ENCODE data around the gene EHMT1.
"Not testable (repeated sequence)": the region's sequence is repeated elsewhere in the genome, so short reads cannot be mapped to it uniquely, and the experiment has no call there.

The EHMT1 gene

DNA sequence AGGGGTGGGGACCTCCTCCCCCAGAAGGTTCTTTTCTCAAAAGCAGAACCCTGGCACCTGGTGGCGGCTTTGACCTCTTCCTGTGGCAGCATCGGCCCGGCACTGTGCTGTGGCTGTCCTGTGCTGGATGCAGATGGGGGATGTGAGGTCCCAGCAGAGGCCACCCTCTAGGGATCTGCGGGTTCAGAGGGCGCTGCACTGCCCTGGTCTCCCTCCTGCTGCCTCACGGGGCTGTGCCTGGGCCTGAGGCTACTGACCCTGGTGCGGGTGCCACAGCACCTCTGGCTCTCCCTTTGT, 182.2 kb downstream of the EHMT1 start:
- FAIRE-seq, result no peak
- DNase-seq (ENCODE audit: low spot score), result no peak

DNA sequence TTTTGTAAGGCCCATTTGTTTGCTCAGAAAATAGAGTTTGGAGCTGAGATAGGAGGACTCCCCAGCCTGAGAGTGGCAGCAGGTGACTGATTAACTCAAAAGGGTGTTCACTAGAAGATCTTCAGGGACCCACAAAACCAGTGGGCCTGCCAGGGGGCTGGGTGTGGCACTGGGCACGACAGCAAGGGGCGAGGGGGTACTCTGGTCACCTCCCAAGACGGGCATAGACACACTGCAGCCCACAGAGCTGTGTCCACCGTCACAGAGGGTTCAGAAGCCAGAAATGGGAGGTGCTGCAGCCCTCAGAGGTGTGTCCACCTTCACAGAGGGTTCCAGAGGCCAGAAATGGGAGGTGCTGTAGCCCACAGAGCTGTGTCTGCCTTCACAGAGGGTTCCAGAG, 183.2 kb downstream of the EHMT1 start:
- FAIRE-seq (no peak), DNase-seq (ENCODE audit: low spot score) (no peak)

DNA sequence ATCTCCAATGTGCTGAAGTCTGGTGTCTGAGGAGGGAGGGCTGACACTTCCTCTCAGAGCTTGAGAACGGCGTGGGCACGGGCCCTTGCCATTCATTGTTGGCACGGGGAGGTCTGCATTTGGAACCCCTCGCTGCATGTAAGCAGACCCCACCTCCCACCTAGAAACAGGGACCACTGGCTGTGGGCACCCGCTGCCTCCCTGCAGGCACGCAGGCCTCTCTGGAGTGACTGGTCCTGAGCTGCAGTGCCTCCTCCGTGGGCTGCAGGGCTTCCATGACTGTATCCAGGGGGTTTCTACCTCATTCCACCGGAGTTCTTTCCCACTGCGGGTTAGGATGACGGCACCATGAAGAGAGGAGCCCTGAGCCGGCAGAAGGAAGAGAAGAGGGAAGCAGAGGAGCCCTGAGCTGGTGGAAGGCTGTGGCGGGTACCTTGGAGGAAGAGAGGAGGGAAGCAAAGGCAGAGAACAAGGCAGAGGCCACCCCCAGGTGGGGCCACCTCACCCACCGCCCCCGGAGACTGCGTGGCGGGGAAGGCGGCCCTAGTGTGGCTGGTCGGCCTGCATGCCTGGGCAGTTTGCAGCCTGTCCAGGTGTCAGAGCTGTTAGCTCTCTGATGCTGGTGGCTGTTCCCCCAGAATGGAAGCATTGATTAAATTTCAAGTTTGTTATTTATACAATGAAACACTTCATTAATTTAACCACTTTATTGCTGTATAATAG, 183.9 kb downstream of the EHMT1 start:
- DNase-seq (ENCODE audit: low spot score) (no peak), FAIRE-seq (no peak)

DNA sequence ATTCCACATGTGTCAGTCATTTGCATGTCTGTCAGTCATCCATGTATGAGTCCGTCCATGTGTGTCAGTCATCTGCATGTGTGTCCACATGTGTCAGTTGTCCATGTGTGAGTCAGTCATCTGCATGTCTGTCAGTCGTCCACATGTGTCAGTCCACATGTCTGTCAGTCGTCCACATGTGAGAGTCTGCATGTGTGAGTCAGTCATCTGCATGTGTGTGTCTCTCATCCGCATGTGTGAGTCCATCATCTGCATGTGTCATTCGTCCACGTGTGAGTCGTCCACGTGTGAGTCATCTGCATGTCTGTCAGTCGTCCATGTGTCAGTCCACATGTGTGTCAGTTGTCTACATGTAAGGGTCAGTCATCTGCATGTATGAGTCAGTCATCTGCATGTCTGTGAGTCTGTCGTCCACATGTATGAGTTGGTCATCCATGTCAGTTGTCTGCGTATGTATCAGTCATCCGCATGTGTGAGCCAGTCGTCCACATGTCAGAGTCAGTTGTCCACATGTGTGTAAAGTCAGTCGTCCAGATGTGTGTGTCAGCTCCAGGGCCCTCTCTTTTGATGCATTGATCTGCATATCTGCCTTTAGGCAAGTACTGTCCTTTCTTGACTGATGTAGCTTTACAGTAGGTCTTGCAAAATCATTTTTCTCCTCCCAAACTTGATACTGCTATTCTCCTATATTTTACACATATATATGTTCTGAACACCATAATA, 186.3 kb downstream of the EHMT1 start:
- FAIRE-seq (peak; percentile 92), DNase-seq (ENCODE audit: low spot score) (no peak)

DNA sequence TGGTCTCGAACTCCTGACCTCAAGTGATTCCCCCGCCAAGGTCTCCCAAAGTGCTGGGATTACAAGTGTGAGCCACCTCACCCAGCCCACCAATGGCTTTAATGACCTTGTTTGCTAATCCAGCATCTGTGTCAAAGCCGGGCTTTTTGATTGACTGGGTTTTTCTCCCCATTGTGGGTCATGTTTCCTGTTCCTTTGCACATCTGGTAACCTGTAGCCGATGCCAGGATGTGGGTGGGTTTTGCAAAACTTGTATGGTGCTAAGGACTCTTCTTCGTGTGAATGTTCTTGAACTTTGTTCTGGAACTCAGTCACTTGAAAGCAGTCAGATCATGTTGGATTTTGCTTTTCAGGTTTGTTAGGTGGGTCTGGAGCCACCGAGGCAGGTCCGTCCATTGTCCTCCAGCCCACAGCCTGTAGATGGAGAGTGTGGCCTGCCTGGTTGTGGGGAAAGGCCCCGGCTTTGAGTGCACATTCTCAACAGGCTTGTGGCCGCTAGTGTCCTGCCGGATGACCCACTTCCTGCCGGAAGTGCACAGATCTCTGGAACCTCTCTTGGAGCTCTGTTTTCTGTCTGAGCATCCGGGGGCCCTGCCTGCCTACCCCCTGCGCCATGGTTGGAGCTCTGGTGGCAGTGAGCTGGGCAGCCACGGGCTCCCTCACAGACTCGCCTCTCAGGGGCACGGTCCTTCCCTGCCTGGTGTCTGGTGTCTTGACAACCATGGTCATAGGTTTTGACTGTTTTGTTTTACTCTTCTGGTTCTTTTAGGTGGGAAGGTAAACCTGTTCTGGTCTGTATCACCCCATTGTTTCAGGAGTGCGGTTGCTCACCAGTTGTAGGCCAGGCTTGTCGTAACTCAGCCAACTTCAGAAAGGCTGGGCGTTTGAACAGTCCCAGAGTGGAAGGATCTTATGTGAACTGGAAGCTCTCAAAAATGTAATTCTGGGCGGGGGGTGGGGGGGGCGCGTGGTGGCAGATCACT, 189.2 kb downstream of the EHMT1 start:
- FAIRE-seq (no peak), DNase-seq (ENCODE audit: low spot score) (no peak)

DNA sequence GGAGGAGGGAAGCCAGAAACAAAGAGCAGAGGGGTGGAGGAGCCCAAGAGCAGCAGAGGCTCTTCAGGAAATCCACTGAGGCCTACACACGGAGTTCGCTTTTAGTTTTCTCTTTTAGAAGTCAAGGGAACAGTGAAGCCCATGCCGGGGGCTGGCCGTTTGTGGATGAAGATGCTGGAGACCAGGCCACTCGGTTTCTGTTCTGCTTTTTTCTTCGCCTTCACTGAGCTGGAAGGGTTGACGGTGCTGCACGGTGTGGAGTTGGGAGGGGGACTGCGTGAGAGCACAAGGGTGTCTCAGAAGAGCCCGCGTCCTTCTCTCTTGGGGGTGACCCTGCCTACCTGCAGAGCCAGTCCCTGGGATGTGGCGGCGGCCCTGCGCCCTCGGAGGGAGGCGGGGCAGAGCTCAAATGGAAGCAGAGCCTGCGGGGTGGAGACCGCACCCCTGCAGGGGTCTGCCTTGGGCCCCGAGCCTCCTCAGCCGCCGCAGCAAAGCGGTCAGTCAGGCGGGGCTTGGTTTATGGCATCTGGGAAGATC, 190.3 kb downstream of the EHMT1 start:
- no peak for DNase-seq (ENCODE audit: low spot score)
- no peak for FAIRE-seq

DNA sequence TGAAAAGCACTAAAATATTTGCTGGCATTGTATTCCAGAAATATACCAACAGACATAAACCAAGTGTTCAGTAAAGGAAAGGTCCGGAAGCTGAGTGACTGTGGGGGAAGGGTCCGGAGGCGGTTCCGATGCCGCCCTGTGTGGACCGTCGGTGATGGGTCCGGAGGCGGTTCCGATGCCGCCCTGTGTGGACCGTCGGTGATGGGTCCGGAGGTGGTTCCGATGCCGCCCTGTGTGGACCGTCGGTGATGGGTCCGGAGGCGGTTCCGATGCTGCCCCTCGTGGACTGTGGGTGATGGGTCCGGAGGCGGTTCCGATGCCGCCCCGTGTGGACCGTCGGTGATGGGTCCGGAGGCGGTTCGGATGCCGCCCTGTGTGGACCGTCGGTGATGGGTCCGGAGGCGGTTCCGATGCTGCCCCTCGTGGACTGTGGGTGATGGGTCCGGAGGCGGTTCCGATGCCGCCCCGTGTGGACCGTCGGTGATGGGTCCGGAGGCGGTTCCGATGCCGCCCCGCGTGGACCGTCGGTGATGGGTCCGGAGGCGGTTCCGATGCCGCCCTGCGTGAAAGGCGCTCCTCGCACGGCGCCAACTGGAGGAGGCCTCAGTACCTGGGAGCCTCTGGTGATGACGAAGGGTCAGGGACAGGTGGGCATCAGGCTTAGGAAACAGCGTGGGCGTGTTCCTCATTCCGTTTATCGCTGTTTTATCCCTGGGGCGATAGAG, 191.1 kb downstream of the EHMT1 start:
- not testable (repeated sequence) for DNase-seq (ENCODE audit: low spot score); FAIRE-seq

DNA sequence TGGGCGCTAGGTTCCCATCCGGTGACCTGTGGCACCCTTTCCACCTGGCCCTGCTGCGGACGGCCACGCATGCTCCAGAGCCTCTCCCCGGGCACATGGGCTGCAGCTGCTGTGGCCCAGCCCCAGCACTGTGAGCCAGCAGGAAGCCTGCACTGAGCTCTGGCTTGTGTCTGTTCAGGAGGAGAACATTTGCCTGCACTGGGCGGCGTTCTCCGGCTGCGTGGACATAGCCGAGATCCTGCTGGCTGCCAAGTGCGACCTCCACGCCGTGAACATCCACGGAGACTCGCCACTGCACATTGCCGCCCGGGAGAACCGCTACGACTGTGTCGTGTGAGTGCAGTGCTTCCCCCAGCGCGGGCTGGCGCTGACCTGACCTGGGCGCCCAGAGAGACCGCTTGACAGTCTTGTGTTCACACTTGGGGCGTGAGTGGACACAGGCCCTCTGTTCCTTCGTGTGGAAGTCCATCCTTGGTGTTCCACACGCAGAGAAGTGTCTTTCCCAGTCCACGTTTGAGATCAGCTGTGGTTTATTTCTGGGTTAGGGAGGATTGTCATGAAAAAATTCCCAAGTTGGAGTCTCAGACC, 192.6 kb downstream of the EHMT1 start:
- no peak for FAIRE-seq
- no peak for DNase-seq (ENCODE audit: low spot score)

DNA sequence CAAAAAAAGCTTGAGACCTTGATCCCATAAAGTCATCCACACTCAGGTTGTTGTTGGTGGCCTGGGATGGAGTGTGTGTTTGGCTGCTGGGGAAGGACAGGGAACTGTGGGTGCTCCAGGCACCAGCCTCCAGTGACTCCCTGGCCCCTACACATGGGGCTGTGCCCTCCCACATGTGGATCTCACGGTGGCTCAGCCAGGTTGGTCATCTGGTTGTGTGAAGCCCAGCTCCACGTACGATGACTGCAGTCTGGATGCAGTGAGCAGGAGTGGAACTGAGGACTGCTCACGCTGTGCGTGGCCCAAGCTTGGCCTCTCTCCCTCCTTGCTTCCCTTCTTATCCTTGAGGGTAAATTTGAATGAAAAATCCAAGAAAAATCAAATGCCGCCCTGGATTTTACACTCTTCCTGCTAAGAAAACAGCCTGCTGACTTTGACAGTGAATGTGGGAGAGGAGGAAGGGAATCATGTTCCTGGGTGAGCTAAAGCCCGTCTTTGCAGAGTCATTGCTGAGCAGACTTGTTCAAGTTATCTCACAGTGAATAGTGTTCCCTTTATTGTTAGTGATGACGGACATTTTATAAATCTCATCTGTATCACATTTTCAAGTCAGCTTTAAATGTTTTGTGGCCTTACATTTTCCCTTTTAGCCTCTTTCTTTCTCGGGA, 193.7 kb downstream of the EHMT1 start:
- DNase-seq (ENCODE audit: low spot score) (no peak), FAIRE-seq (no peak)

DNA sequence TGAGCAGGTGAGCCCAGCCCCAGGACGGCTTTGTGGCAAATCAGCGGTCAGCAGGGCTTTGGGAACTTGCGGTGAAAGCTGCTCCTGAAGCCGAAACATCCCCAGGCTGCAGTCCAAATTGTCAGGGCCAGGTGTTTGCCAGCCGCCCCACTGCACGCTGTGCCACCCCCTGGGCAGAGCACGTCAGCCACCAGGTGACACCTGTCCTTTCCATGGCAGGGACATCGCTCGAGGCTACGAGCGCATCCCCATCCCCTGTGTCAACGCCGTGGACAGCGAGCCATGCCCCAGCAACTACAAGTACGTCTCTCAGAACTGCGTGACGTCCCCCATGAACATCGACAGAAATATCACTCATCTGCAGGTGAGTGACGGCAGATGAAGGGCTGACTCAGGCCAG, 194.4 kb downstream of the EHMT1 start:
- DNase-seq (ENCODE audit: low spot score), result no peak
- no peak for FAIRE-seq

DNA sequence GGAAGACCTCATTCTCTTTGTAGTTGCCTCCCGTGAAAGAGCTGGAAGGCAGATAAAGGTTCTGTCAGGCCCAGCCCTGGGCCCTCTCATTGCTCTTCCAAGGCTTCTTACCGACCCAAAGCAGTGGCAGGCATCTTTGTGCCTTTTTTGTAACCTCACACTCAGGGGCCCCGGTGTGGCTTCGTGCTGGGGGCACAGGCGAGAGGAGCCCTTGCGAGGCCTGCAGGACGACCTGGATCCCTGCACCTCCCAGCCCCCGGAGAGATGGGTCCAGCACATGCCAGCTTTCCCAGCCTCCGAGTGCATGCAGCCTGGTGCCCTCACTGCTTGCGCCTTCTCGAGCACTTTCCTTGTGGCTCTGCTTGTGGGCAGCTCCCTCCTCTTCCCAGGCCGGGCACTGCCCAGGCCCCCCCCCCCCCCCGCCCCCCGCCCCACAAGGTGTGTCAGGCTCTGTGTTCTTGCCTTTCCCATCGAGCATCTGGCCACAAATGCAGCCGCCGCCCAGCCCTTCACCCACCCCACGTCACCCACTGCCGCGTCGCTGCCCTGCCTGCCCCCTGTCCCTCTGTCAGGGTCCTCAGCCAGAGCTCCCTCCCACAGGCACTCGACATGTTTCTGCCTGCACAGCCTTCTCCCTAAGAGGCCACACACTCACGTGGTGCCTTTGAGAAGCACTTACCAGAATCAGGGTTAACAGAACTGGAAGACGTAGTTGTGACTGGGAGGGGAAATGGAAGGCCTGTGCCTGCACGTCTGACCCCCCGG, 195.0 kb downstream of the EHMT1 start:
- DNase-seq (ENCODE audit: low spot score) (no peak), FAIRE-seq (no peak)

DNA sequence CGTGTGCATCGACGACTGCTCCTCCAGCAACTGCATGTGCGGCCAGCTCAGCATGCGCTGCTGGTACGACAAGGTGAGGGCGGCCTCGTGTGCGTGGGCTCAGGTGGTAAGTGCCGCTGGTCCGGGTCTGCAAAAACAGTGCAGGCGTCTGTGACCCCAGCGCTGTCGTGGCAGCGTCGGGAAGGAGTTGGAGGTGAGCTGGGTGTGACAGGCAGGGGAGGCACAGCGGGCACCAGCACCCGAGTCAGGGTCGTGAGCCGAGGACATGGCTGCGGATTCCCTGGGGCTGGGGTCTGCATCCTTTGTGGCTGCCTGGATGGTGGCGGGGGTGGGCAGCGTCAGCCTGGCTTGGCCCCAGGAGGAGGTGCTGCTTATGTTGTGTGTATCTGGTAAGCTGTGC, 195.6 kb downstream of the EHMT1 start:
- no peak for DNase-seq (ENCODE audit: low spot score)

DNA sequence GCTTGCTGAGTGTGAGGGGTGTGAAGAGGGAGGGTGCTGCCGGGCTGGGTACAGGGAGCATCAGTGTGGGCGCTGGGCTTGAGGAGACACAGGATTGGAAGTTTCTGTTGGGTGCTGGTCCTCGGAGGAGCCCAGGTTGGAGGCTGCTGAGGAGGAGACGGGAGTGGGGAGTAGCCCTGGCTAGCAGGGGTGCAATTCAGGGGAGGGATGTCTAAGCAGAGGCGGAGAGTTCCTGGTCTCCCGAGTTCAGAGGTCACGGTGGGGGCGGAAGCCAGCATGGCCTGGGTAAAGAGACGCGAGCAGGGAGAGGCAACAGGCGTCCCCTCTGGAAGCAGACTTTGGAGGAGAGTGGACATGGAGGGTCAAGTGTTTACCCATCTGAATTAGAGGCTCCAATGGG, 196.0 kb downstream of the EHMT1 start:
- no peak for FAIRE-seq
- DNase-seq (ENCODE audit: low spot score), result no peak

More for the DNA sequence above, 195.6 kb downstream of the EHMT1 start:
- FAIRE-seq, result no peak

DNA sequence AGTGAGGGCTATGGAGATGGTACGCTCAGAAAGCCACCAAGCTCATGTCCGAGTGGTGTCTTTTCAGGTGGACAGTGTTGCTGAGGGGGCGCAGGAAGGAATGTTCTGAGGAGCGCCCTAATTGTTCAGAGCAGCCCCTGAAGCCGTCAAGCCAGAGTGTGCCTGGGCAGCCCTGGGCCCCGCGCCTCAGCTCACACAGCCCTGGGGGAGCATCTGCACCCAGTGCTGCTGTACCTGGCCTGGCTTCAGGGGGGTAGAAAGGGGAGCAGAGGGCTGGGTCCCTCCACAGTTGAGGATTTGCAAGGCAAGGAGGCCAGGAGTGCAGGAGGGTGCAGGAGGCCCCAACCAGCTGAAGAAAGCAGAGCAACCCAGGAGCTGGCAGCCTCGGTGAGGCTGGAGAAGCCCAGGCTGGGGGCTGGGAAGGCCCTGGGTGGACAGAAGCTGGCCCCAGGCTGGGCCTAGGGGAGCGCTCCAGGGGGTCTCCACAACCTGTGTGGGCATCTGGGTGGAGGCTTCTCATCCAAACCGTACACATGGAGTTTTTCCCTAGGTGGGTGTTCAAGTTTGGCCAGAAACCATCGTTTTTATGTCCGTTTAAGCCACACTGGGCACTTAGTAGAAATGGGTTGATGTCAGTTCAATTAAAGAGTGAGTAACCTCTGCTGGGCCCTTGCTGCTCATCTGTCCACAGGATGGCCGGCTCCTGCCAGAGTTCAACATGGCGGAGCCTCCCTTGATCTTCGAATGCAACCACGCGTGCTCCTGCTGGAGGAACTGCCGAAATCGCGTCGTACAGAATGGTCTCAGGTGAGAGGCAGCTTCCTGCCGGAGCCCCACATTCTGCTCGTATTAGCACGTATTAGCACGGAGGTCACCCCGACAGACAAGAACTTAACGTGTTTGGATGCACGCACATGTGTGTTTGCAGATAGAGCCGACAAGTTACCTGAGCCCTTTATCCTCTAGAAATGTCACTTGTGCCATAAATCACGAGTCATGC, 196.8 kb downstream of the EHMT1 start:
- DNase-seq (ENCODE audit: low spot score), result no peak
- no peak for FAIRE-seq

DNA sequence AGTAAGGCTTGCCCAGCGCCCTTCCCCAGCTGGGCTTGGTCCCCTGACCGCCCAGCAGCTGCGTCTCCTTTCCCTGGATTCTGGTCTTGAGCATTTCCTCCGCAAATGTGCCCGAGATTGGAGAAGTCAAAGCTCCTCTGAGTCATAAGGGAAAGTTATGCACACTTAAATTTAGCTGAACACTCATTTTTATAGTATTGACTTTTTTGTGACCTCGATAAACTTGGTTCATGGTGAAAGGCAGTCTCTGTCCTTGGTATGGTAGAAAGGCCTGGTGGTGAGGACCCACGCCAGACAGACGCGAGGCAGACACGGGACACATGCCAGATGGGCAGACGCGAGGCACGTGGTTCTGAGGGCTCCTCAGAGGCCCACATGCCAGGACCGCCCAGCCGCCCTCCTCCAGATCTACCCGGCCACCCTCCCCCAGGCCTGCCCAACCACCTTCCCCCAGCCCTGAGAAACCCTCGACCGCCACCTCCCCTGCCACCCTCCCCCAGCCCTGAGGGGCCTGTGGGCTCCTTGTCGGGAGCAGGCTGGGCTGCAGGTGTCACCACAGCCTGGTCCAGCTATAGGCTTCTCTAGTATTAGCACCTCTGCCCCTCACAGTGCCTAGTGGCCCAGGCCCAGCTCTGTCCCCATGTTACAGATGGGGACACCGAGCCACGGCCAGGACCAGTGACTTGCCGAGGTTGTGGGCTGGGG, 197.9 kb downstream of the EHMT1 start:
- FAIRE-seq, result no peak

DNA sequence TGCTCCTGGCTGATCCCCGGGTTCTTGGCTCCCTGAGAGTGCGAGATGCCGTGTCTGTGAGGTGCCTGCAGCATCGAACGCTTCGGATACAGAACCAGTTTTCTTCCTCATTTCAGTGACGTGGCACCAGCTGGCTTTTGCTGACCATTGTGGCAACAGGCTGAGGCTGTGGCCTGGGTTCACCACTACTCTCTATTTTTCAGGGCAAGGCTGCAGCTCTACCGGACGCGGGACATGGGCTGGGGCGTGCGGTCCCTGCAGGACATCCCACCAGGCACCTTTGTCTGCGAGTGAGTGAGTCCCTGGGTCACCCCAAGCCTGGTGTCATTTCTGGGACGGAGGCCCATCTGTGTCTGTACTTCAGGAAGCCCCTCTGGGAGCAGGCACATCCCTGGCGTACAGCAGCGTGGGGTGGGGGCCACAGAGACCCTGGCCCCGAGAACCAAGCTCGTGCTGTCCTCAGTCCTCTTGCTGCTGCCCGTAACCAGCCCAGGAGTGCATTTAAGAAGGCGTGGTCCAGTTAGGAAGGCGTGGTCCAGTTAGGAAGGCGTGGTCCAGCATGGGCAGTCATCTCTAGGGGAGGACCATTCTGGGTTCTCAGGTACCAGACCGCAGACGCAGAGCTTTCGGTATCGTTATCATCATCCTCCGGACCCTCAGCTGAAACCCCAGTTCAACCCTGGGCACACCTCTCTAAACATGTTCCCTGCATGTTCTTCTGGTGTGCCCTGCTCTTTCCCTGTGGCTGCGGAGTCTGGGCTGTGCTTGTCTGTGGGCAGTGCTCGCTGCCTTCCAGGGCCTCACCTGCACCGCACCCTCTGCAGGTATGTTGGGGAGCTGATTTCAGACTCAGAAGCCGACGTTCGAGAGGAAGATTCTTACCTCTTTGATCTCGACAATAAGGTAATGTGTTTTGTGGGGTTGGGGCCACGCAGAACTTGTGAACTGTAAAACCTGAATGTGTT, 198.7 kb downstream of the EHMT1 start:
- DNase-seq (ENCODE audit: low spot score) (no peak), FAIRE-seq (no peak)

More for the DNA sequence above, 197.9 kb downstream of the EHMT1 start:
- DNase-seq (ENCODE audit: low spot score), result no peak

All from urothelium cell line (cell line).